H9 (cell line): Measurements from ENCODE around the gene ASCC3. TPM values are rescaled to one million over a fixed set of nuclear protein-coding genes. Genes with fewer than 3 reads are reported as not detected.

Experiments used
- DNase-seq: peaks from one replicate; pipeline ENCODE4 v3.0.0-alpha.2; 2017
- H2AFZ ChIP-seq: one replicate; pipeline ENCODE4 v1.6.1; 2013; ENCODE audit warnings: mild to moderate bottlenecking, low read length, control low read depth, moderate library complexity
- H2AK5ac ChIP-seq: 2 replicates; pipeline ENCODE4 v1.6.1; 2013; ENCODE audit warnings: low read length, control low read depth, mixed read lengths; ENCODE audit not compliant: insufficient read length
- H2BK120ac ChIP-seq: one replicate; pipeline ENCODE4 v1.6.1; 2013; ENCODE audit warnings: low read depth, mild to moderate bottlenecking, low read length, control low read depth, inconsistent platforms; ENCODE audit not compliant: poor library complexity, severe bottlenecking
- H2BK12ac ChIP-seq: 2 replicates; pipeline ENCODE4 v1.6.1; 2013; ENCODE audit warnings: low read length, control low read depth, mixed read lengths, low read depth; ENCODE audit not compliant: insufficient read length
- H2BK15ac ChIP-seq: 2 replicates; pipeline ENCODE4 v1.6.1; 2013; ENCODE audit warnings: low read depth, low read length, control low read depth
- H2BK20ac ChIP-seq: one replicate; pipeline ENCODE4 v1.6.1; 2013; ENCODE audit warnings: low read depth, mild to moderate bottlenecking, low read length, control low read depth, inconsistent platforms; ENCODE audit not compliant: poor library complexity, severe bottlenecking
- H2BK5ac ChIP-seq: 2 replicates; pipeline ENCODE4 v1.6.1; 2013; ENCODE audit warnings: low read length, control low read depth, mixed read lengths; ENCODE audit not compliant: insufficient read length
- H3K14ac ChIP-seq: 2 replicates; pipeline ENCODE4 v1.6.1; 2013; ENCODE audit warnings: low read length, control low read depth; ENCODE audit not compliant: insufficient read depth
- H3K18ac ChIP-seq: 2 replicates; pipeline ENCODE4 v1.6.1; 2013; ENCODE audit warnings: low read depth, mild to moderate bottlenecking, mixed read lengths, low read length, control low read depth; ENCODE audit not compliant: insufficient read length
- H3K23ac ChIP-seq: 2 replicates; pipeline ENCODE4 v1.6.1; 2013; ENCODE audit warnings: low read length, control low read depth, mixed read lengths, low read depth; ENCODE audit not compliant: insufficient read length
- H3K23me2 ChIP-seq: 2 replicates; pipeline ENCODE4 v1.6.1; 2013; ENCODE audit warnings: low read depth, mild to moderate bottlenecking, mixed read lengths, low read length, control low read depth; ENCODE audit not compliant: insufficient read length, poor library complexity, severe bottlenecking
- H3K27ac ChIP-seq: 2 replicates; pipeline ENCODE4 v1.5.1; 2013; ENCODE audit warnings: low read length, control low read depth, mixed read lengths, low read depth; ENCODE audit not compliant: insufficient read length
- H3K27me3 ChIP-seq: 2 replicates; pipeline ENCODE4 v1.6.1; 2013; ENCODE audit warnings: low read length, control low read depth, inconsistent platforms; ENCODE audit not compliant: insufficient read depth
- H3K4ac ChIP-seq: 2 replicates; pipeline ENCODE4 v1.6.1; 2013; ENCODE audit warnings: low read depth, mild to moderate bottlenecking, control low read depth, inconsistent platforms, low read length, moderate library complexity
- H3K4me1 ChIP-seq: 2 replicates; pipeline ENCODE4 v1.6.1; 2013; ENCODE audit warnings: low read length, control low read depth, inconsistent platforms; ENCODE audit not compliant: insufficient read depth
- H3K4me2 ChIP-seq: 2 replicates; pipeline ENCODE4 v1.6.1; 2013; ENCODE audit warnings: low read length, control low read depth, mixed read lengths; ENCODE audit not compliant: insufficient read length, insufficient read depth
- H3K56ac ChIP-seq: 2 replicates; pipeline ENCODE4 v1.6.1; 2013; ENCODE audit warnings: low read depth, mild to moderate bottlenecking, mixed read lengths, low read length, control low read depth; ENCODE audit not compliant: insufficient read length
- H3K79me1 ChIP-seq: 2 replicates; pipeline ENCODE4 v1.6.1; 2013; ENCODE audit warnings: low read depth, mild to moderate bottlenecking, moderate library complexity, low read length, control low read depth, inconsistent platforms; ENCODE audit not compliant: insufficient read depth, poor library complexity, severe bottlenecking
- H3K79me2 ChIP-seq: 2 replicates; pipeline ENCODE4 v1.6.1; 2013; ENCODE audit warnings: low read length, control low read depth, inconsistent platforms; ENCODE audit not compliant: insufficient read depth
- H3K9ac ChIP-seq: 2 replicates; pipeline ENCODE4 v1.6.1; 2013; ENCODE audit warnings: low read length, control low read depth, mixed read lengths; ENCODE audit not compliant: insufficient read length; ENCODE audit errors: extremely low read depth
- H3K9me3 ChIP-seq: one replicate; pipeline ENCODE4 v1.6.1; 2013; ENCODE audit warnings: low read depth, low read length, inconsistent platforms; ENCODE audit not compliant: control insufficient read depth
- H3T11ph ChIP-seq: one replicate; pipeline ENCODE4 v1.6.1; 2013; ENCODE audit warnings: mild to moderate bottlenecking, low read length, control low read depth, inconsistent platforms
- H4K20me1 ChIP-seq: one replicate; pipeline ENCODE4 v1.6.1; 2013; ENCODE audit not compliant: control insufficient read depth, insufficient read length, insufficient read depth
- H4K5ac ChIP-seq: 2 replicates; pipeline ENCODE4 v1.6.1; 2013; ENCODE audit warnings: low read depth, mild to moderate bottlenecking, mixed read lengths, low read length, control low read depth; ENCODE audit not compliant: insufficient read length
- H4K8ac ChIP-seq: replicated peaks from 2 replicates; pipeline ENCODE4 v1.6.1; 2013; ENCODE audit warnings: low read length, control low read depth, mixed read lengths, low read depth; ENCODE audit not compliant: insufficient read length
- H4K91ac ChIP-seq: 2 replicates; pipeline ENCODE4 v1.6.1; 2013; ENCODE audit warnings: low read depth, mild to moderate bottlenecking, moderate library complexity, mixed read lengths, low read length, control low read depth; ENCODE audit not compliant: insufficient read length
- H3K27ac Mint-ChIP-seq, 3 experiments: 2 replicates in 2 of 3; 3 replicates in 1 of 3; pipeline ENCODE4 v1.8.0; 2020 to 2021; ENCODE audit warnings: mixed read lengths in 3 of 3, mild to moderate bottlenecking in 1 of 3, moderate library complexity in 1 of 3
- H3K27me3 Mint-ChIP-seq: 2 replicates; pipeline ENCODE4 v1.8.0; 2021; ENCODE audit warnings: low read depth, mild to moderate bottlenecking, moderate library complexity, mixed read lengths
- H3K36me3 Mint-ChIP-seq, 3 experiments: 2 replicates in 2 of 3; 3 replicates in 1 of 3; pipeline ENCODE4 v1.8.0; 2020 to 2021; ENCODE audit warnings: low read depth in 3 of 3, mixed read lengths in 3 of 3; ENCODE audit not compliant: insufficient read depth in 1 of 3
- H3K4me1 Mint-ChIP-seq, 2 experiments: 2 replicates each; pipeline ENCODE4 v1.8.0; 2020; ENCODE audit warnings: mixed read lengths in 2 of 2
- H3K4me3 Mint-ChIP-seq, 2 experiments: 2 replicates in 1 of 2; 3 replicates in 1 of 2; pipeline ENCODE4 v1.8.0; 2020 to 2021; ENCODE audit warnings: mild to moderate bottlenecking in 2 of 2, mixed read lengths in 2 of 2, moderate library complexity in 1 of 2
- H3K9me3 Mint-ChIP-seq, 2 experiments: 2 replicates in 1 of 2; 3 replicates in 1 of 2; pipeline ENCODE4 v1.8.0; 2020; ENCODE audit warnings: mild to moderate bottlenecking in 2 of 2, mixed read lengths in 2 of 2, moderate library complexity in 1 of 2
- CTCF ChIP-seq: fragments of 200-600 bp; sonication (generic); conservative IDR thresholded peaks from 3 replicates; pipeline ENCODE4 v1.8.0; 2021; ENCODE audit warnings: antibody characterized with exemption, mild to moderate bottlenecking
- whole genome bisulfite sequencing: extraction: QIAGEN DNeasy Blood & Tissue Kit; methylation state at CpG from one replicate; pipeline ENCODE4 v1.1.7; 2013; ENCODE audit warnings: missing lambda C conversion rate, low lambda C conversion rate, mixed read lengths; ENCODE audit not compliant: insufficient read length; ENCODE audit errors: extremely low coverage; 5-methylcytosine and 5-hydroxymethylcytosine counted together
- total RNA-seq: library from RNA; stranded (reverse); gene quantifications from 2 replicates; pipeline ENCODE4 v1.2.1, GENCODE V29; 2021

Gene ASCC3
- total RNA-seq, 1 experiment from 2014 or later, result 63.8 TPM

GRCh38 chr6:100506651-100507050, 374.5 kb downstream of the ASCC3 start:
- Histone ChIP-seq H3K79me2 (no peaks in the 10 kb centered on the region), H3T11ph (no peak overlapping the region), H4K20me1 (no peaks in the 10 kb centered on the region), H3K4me2 (no peak overlapping the region), H3K14ac (no peak overlapping the region), H2AK5ac (no peak overlapping the region), H3K23ac (no peak overlapping the region), H4K91ac (no peak overlapping the region), H3K9ac (no peak overlapping the region), H3K27me3 (no peaks in the 10 kb centered on the region), H2AFZ (no peak overlapping the region), H2BK12ac (no peak overlapping the region), H2BK20ac (no peak overlapping the region), H2BK120ac (no peak overlapping the region), H3K9me3 (no peaks in the 10 kb centered on the region), H3K56ac (no peak overlapping the region), H2BK15ac (no peak overlapping the region), H4K8ac (no peak overlapping the region), H2BK5ac (no peak overlapping the region), H3K18ac (no peak overlapping the region), H3K4me1 (no peaks in the 10 kb centered on the region; the same call in 1 of the 2 replicates), H3K79me1 (no peaks in the 10 kb centered on the region), H3K4ac (no peak overlapping the region), H4K5ac (no peak overlapping the region), H3K27ac (no peak overlapping the region), H3K23me2 (no peaks in the 10 kb centered on the region)
- no peak for TF ChIP-seq CTCF
- DNase-seq, result no peak
- no CpG with 5 or more reads among the region's 2 CpGs for WGBS
- no peaks in the 10 kb centered on the region for H3K4me1 Mint-ChIP-seq
- no peak overlapping the region for H3K27ac Mint-ChIP-seq
- no peaks in the 10 kb centered on the region for H3K27me3 Mint-ChIP-seq
- H3K36me3 Mint-ChIP-seq, result peaks cover 3 to 17% (median 9%) of the 10 kb centered on the region in 3 experiments; a peak in 4 of 7 replicates
- no peaks in the 10 kb centered on the region for H3K9me3 Mint-ChIP-seq
- no peak overlapping the region for H3K4me3 Mint-ChIP-seq
